ENCODE measurements around the gene DCTN5.

DCTN5 gene

GRCh38 chr16:23700509-23700908 is 59.2 kb downstream of the DCTN5 start:
- H3K4me3 ChIP-seq (ENCODE audit: control insufficient read depth, low read depth, low read length): no peak overlapping the region
- no peak for DNase-seq (ENCODE audit: low read depth)
- no peak for TF ChIP-seq CTCF (IDR thresholded peaks at IDR 0.05; ENCODE audit: control insufficient read depth, insufficient read depth, low read depth, low read length, missing control alignments)

- DNase-seq (ENCODE audit: low read depth): no peak
- no peak for TF ChIP-seq CTCF (IDR thresholded peaks at IDR 0.05; ENCODE audit: control insufficient read depth, insufficient read depth, low read depth, low read length, missing control alignments)
- H3K4me3 ChIP-seq (ENCODE audit: control insufficient read depth, low read depth, low read length): no peak overlapping the region
Observed at GRCh38 chr16:23701045-23701444, 59.8 kb downstream of the DCTN5 start.

- H3K4me3 ChIP-seq (ENCODE audit: control insufficient read depth, low read depth, low read length): no peak overlapping the region
- no peak for DNase-seq (ENCODE audit: low read depth)
- TF ChIP-seq CTCF (IDR thresholded peaks at IDR 0.05; ENCODE audit: control insufficient read depth, insufficient read depth, low read depth, low read length, missing control alignments): no peak
Observed at GRCh38 chr16:23702951-23703350, 61.7 kb downstream of the DCTN5 start.

- no peak for TF ChIP-seq CTCF (IDR thresholded peaks at IDR 0.05; ENCODE audit: control insufficient read depth, insufficient read depth, low read depth, low read length, missing control alignments)
Observed at GRCh38 chr16:23704772-23705516, 63.7 kb downstream of the DCTN5 start.

GRCh38 chr16:23705517-23705902 is 64.2 kb downstream of the DCTN5 start:
- no peak for DNase-seq (ENCODE audit: low read depth)
- H3K4me3 ChIP-seq (ENCODE audit: control insufficient read depth, low read depth, low read length): no peak overlapping the region
- TF ChIP-seq CTCF (IDR thresholded peaks at IDR 0.05; ENCODE audit: control insufficient read depth, insufficient read depth, low read depth, low read length, missing control alignments): no peak

More at GRCh38 chr16:23704772-23705516, 63.7 kb downstream of the DCTN5 start:
- no peak overlapping the region for H3K4me3 ChIP-seq (ENCODE audit: control insufficient read depth, low read depth, low read length)
- no peak for DNase-seq (ENCODE audit: low read depth)

GRCh38 chr16:23706439-23706838 is 65.2 kb downstream of the DCTN5 start:
- DNase-seq (ENCODE audit: low read depth): no peak
- no peak for TF ChIP-seq CTCF (IDR thresholded peaks at IDR 0.05; ENCODE audit: control insufficient read depth, insufficient read depth, low read depth, low read length, missing control alignments)
- H3K4me3 ChIP-seq (ENCODE audit: control insufficient read depth, low read depth, low read length): no peak overlapping the region

Measured in AG09309 (cell line).